HepG2 (cell line): Measurements from ENCODE around the gene GRM1. TPM values are rescaled to one million over a fixed set of nuclear protein-coding genes. Genes with fewer than 3 reads are reported as not detected.

Source experiments
- ATAC-seq: fragments of 200-7000 bp; cut with Tn5 transposase; 3 replicates; pipeline ENCODE4 v1.9.1; 2020; ENCODE audit warnings: mild to moderate bottlenecking, moderate library complexity
- BruUV-seq: library from RNA; stranded (reverse); fragments of 400-500 nt; replicated peaks from 2 replicates; lab custom pipeline; 2021; lab: Mats Ljungman, UMichigan
- CTCF ChIA-PET: fragments of 300-600 bp; formaldehyde crosslinking; extraction: SDS; loops from one replicate; lab custom pipeline; 2021; ENCODE audit warnings: low total read pairs, inconsistent platforms, low intra/inter-chr PET ratio; lab: Yijun Ruan, JAX
- POLR2A ChIA-PET: fragments of 350-600 bp; sonication (Branson Sonifier 250); formaldehyde crosslinking; loops from one replicate; lab custom pipeline; 2020; ENCODE audit warnings: antibody characterized with exemption, inconsistent platforms; lab: Yijun Ruan, JAX
- DNase-seq: peaks from one replicate; pipeline ENCODE4 v3.0.0-alpha.2; 2015; ENCODE audit warnings: low spot score
- FAIRE-seq: peaks from 3 replicates; lab custom pipeline; 2011; peaks lifted over from hg19 to GRCh38; lab: Jason Lieb, UNC
- H2AFZ ChIP-seq: one replicate; pipeline ENCODE4 v1.6.1; 2011; ENCODE audit warnings: low read length, inconsistent platforms
- H3K27ac ChIP-seq: fragments of 300-600 bp; 3 replicates; pipeline ENCODE4 v1.8.0; 2011; ENCODE audit warnings: mixed run types, mild to moderate bottlenecking, mixed read lengths, low read length, inconsistent platforms; ENCODE audit not compliant: insufficient read depth; ENCODE audit errors: extremely low read length
- H3K27me3 ChIP-seq, 2 experiments: fragments of 200-600 bp in 1 of 2; 2 replicates in 1 of 2; 3 replicates in 1 of 2; pipeline versions ENCODE4 v1.6.0 to v1.8.0; 2011; ENCODE audit warnings: low read length in 2 of 2, mild to moderate bottlenecking in 2 of 2, moderate library complexity in 2 of 2, inconsistent platforms in 1 of 2; ENCODE audit not compliant: insufficient read depth in 2 of 2, control insufficient read depth in 1 of 2
- H3K36me3 ChIP-seq, 2 experiments: fragments of 200-600 bp in 1 of 2; replicated peaks in 1 of 2; 2 replicates in 1 of 2; 3 replicates in 1 of 2; pipeline versions ENCODE4 v1.5.1 to v1.8.0; 2011; ENCODE audit warnings: low read length in 2 of 2, inconsistent platforms in 1 of 2; ENCODE audit not compliant: insufficient read depth in 2 of 2, control insufficient read depth in 1 of 2
- H3K4me1 ChIP-seq: 2 replicates; pipeline ENCODE4 v1.5.1; 2012; ENCODE audit warnings: low read length, inconsistent platforms; ENCODE audit not compliant: insufficient read depth
- H3K4me2 ChIP-seq: 2 replicates; pipeline ENCODE4 v1.6.0; 2011; ENCODE audit warnings: low read depth, low read length, inconsistent platforms
- H3K4me3 ChIP-seq, 3 experiments: fragments of 200-600 bp in 1 of 3; sonication (generic), shearing (Covaris generic) in 1 of 3; replicated peaks in 1 of 3; 2 replicates each; pipeline ENCODE4 v1.5.1; 2011 to 2016; ENCODE audit warnings: low read length in 3 of 3, inconsistent platforms in 2 of 3, low read depth in 2 of 3, mild to moderate bottlenecking in 2 of 3, control low read depth in 1 of 3, mixed read lengths in 1 of 3; ENCODE audit not compliant: insufficient read depth in 1 of 3
- H3K79me2 ChIP-seq: one replicate; pipeline ENCODE4 v1.6.1; 2011; ENCODE audit warnings: low read length, inconsistent platforms; ENCODE audit not compliant: insufficient read depth
- H3K9ac ChIP-seq: 2 replicates; pipeline ENCODE4 v1.6.0; 2011; ENCODE audit warnings: mild to moderate bottlenecking, low read depth, low read length, inconsistent platforms; ENCODE audit not compliant: insufficient read depth
- H3K9me3 ChIP-seq: 2 replicates; pipeline ENCODE4 v1.5.1; 2012; ENCODE audit warnings: mild to moderate bottlenecking, low read length
- H4K20me1 ChIP-seq: 2 replicates; pipeline ENCODE4 v1.6.0; 2011; ENCODE audit warnings: inconsistent platforms, mild to moderate bottlenecking, low read length, moderate library complexity; ENCODE audit not compliant: insufficient read depth
- ATM ChIP-seq: fragments of 450-650 bp; IDR thresholded peaks from 2 replicates; pipeline ENCODE4 v1.7.1; 2017; ENCODE audit warnings: mild to moderate bottlenecking, borderline replicate concordance
- FOXP1 ChIP-seq, 2 experiments: fragments of 450-650 bp in 1 of 2; IDR thresholded peaks; 2 replicates each; pipeline ENCODE4 v1.6.1; 2017 to 2018; ENCODE audit warnings: antibody characterized with exemption in 1 of 2
- MAFK ChIP-seq, 2 experiments: IDR thresholded peaks in 1 of 2; conservative IDR thresholded peaks in 1 of 2; 2 replicates each; pipeline ENCODE4 v1.6.1; 2011; ENCODE audit warnings: improper control_type of control experiment in 2 of 2, low read length in 2 of 2
- TBX3 ChIP-seq: fragments of 450-650 bp; IDR thresholded peaks from 2 replicates; pipeline ENCODE4 v1.6.1; 2017; ENCODE audit warnings: antibody characterized with exemption, mild to moderate bottlenecking, inconsistent platforms, borderline replicate concordance
- TMF1 ChIP-seq: sonication (generic); formaldehyde crosslinking; IDR thresholded peaks from 2 replicates; pipeline ENCODE4 v1.8.1; 2022; ENCODE audit warnings: low read depth, missing genetic modification reagents
- TRIM24 ChIP-seq: sonication (generic); formaldehyde crosslinking; IDR thresholded peaks from 2 replicates; pipeline ENCODE4 v1.8.0; 2022; ENCODE audit warnings: mild to moderate bottlenecking, missing genetic modification reagents
- ZEB1 ChIP-seq: IDR thresholded peaks from 2 replicates; pipeline ENCODE4 v1.6.1; 2012; ENCODE audit warnings: mild to moderate bottlenecking, low read depth, inconsistent platforms; ENCODE audit not compliant: insufficient replicate concordance
- ZNF274 ChIP-seq: sonication (generic); formaldehyde crosslinking; IDR thresholded peaks from 2 replicates; pipeline ENCODE4 v1.5.1; 2020; ENCODE audit warnings: mild to moderate bottlenecking, missing genetic modification reagents
- ZNF616 ChIP-seq: sonication (generic); formaldehyde crosslinking; IDR thresholded peaks from 2 replicates; pipeline ENCODE4 v1.5.0; 2020; ENCODE audit warnings: low read depth, mild to moderate bottlenecking, missing genetic modification reagents
- ZXDC ChIP-seq: sonication (generic); formaldehyde crosslinking; IDR thresholded peaks from 2 replicates; pipeline ENCODE4 v1.5.0; 2020; ENCODE audit warnings: mild to moderate bottlenecking, missing genetic modification reagents
- WGBS: methylation state at CpG from one replicate; pipeline ENCODE4 v1.1.6; 2017; ENCODE audit warnings: low lambda C conversion rate; 5-methylcytosine and 5-hydroxymethylcytosine counted together
- in situ Hi-C: cut with HindIII; loops from 2 replicates; pipeline ENCODE4 v1.10.0; 2017; ENCODE audit warnings: low pct_unique_long_range_greater_than_20kb; ENCODE audit not compliant: extremely low pct_ligation_motif_present
- intact Hi-C: fragments of 100-400 bp; cut with micrococcal nuclease; formaldehyde crosslinking; loops from one replicate; pipeline ENCODE4 v1.10.0; 2022; ENCODE audit not compliant: unreplicated experiment
- polyA plus RNA-seq, 8 experiments: library from polyadenylated mRNA; depleted of rRNA in 3 of 8; stranded (reverse) in 7 of 8; unstranded in 1 of 8; fragments of >200 nt; fragmentation: Illumina TruSeq in 4 of 8; extraction: Trizol in 4 of 8; gene quantifications; 2 replicates each; pipeline versions ENCODE4 v1.2.1 to v1.2.3, GENCODE V29; 2011 to 2016; ENCODE audit warnings: low read depth in 4 of 8, missing spikeins in 1 of 8, mixed read lengths in 1 of 8; ENCODE audit not compliant: insufficient read depth in 1 of 8
- total RNA-seq, 5 experiments: library from RNA; depleted of rRNA; stranded (reverse); fragments of >200 nt; fragmentation: Illumina TruSeq; extraction: Trizol; gene quantifications; 2 replicates each; pipeline ENCODE4 v1.2.3, GENCODE V29; 2016; ENCODE audit warnings: low read depth in 1 of 5
- TF ChIP-seq, protein P1 (sequence below): sonication (generic); formaldehyde crosslinking; IDR thresholded peaks from 2 replicates; pipeline ENCODE4 v1.4.0; 2020; ENCODE audit warnings: missing genetic modification reagents
- TF ChIP-seq, protein P2 (sequence below): sonication (generic); formaldehyde crosslinking; IDR thresholded peaks from 2 replicates; pipeline ENCODE4 v1.4.0; 2020; ENCODE audit warnings: missing genetic modification reagents
- TF ChIP-seq, protein P3 (sequence below): IDR thresholded peaks from 2 replicates; pipeline ENCODE4 v1.6.1; 2016; ENCODE audit warnings: low read depth, control low read depth

GRM1 gene
- total and polyA plus RNA-seq, 2 of the 13 experiments (the other 11 are each of a cell fraction or from before 2014, with no cell fraction given) = 0.09 TPM; not detected in 1

DNA sequence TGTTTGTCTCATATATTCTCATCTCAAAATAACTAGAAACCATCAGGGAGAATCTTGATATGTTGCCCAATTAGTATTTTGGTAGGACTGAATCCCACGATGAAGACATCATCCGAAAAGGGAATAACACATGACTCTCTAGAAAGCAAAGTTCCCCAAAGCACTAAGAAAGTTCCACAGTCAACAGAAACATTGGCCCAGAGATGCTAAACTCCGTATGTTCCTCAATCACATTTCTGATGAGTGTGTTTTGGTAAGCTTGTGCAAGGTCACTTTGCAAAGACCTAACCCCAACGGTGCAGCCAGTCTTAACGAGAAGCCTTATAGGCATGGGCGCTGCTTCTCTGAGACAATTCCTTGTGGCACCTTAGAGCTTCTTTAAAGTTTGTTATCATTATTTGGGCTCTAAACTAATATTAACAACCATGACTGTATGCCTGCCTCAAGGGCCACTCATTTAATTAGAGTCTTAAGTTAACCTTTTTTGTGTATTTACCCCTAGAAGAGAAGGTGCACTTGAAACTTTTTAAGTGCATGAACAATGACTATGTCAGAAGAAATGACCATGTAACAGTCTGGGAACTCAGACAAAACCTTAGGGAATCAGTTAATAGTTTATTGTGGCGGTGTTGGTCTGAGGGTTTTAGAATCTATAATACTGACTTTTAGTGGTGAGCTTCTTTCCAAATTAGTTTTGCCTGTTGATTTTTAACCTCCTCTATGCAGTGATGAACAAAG is 312.8 kb downstream of the GRM1 start:
- Histone ChIP-seq H3K27me3 (no peaks in the 10 kb centered on the region), H4K20me1 (no peaks in the 10 kb centered on the region), H3K9me3 (no peaks in the 10 kb centered on the region), H3K36me3 (no peaks in the 10 kb centered on the region), H2AFZ (no peak overlapping the region), H3K27ac (no peak overlapping the region), H3K79me2 (no peaks in the 10 kb centered on the region), H3K4me2 (no peak overlapping the region), H3K4me3 (no peak overlapping the region), H3K9ac (no peak overlapping the region), H3K4me1 (no peaks in the 10 kb centered on the region)
- in situ Hi-C loops (no loop called here), intact Hi-C loops (no loop called here)
- BruUV-seq = no TSS peak
- no peak for ATAC-seq
- DNase-seq = no peak
- ChIA-PET POLR2A (no interaction called here), CTCF (no interaction called here)
- FAIRE-seq = no peak
- WGBS = 26% methylated on average over 7 of the region's 7 CpGs
- TF ChIP-seq TBX3 = no peak
- TF ChIP-seq, protein P1, sequence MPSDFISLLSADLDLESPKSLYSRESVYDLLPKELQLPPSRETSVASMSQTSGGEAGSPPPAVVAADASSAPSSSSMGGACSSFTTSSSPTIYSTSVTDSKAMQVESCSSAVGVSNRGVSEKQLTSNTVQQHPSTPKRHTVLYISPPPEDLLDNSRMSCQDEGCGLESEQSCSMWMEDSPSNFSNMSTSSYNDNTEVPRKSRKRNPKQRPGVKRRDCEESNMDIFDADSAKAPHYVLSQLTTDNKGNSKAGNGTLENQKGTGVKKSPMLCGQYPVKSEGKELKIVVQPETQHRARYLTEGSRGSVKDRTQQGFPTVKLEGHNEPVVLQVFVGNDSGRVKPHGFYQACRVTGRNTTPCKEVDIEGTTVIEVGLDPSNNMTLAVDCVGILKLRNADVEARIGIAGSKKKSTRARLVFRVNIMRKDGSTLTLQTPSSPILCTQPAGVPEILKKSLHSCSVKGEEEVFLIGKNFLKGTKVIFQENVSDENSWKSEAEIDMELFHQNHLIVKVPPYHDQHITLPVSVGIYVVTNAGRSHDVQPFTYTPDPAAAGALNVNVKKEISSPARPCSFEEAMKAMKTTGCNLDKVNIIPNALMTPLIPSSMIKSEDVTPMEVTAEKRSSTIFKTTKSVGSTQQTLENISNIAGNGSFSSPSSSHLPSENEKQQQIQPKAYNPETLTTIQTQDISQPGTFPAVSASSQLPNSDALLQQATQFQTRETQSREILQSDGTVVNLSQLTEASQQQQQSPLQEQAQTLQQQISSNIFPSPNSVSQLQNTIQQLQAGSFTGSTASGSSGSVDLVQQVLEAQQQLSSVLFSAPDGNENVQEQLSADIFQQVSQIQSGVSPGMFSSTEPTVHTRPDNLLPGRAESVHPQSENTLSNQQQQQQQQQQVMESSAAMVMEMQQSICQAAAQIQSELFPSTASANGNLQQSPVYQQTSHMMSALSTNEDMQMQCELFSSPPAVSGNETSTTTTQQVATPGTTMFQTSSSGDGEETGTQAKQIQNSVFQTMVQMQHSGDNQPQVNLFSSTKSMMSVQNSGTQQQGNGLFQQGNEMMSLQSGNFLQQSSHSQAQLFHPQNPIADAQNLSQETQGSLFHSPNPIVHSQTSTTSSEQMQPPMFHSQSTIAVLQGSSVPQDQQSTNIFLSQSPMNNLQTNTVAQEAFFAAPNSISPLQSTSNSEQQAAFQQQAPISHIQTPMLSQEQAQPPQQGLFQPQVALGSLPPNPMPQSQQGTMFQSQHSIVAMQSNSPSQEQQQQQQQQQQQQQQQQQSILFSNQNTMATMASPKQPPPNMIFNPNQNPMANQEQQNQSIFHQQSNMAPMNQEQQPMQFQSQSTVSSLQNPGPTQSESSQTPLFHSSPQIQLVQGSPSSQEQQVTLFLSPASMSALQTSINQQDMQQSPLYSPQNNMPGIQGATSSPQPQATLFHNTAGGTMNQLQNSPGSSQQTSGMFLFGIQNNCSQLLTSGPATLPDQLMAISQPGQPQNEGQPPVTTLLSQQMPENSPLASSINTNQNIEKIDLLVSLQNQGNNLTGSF (CRISPR knock-in tag) = no peak
- no peak for TF ChIP-seq ZEB1
- TF ChIP-seq, protein P2, sequence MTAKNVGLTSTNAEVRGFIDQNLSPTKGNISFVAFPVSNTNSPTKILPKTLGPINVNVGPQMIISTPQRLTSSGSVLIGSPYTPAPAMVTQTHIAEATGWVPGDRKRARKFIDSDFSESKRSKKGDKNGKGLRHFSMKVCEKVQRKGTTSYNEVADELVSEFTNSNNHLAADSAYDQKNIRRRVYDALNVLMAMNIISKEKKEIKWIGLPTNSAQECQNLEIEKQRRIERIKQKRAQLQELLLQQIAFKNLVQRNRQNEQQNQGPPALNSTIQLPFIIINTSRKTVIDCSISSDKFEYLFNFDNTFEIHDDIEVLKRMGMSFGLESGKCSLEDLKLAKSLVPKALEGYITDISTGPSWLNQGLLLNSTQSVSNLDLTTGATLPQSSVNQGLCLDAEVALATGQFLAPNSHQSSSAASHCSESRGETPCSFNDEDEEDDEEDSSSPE = no peak
- no peak for TF ChIP-seq TMF1 (CRISPR knock-in tag)
- TF ChIP-seq TRIM24 = no peak
- TF ChIP-seq, protein P3, sequence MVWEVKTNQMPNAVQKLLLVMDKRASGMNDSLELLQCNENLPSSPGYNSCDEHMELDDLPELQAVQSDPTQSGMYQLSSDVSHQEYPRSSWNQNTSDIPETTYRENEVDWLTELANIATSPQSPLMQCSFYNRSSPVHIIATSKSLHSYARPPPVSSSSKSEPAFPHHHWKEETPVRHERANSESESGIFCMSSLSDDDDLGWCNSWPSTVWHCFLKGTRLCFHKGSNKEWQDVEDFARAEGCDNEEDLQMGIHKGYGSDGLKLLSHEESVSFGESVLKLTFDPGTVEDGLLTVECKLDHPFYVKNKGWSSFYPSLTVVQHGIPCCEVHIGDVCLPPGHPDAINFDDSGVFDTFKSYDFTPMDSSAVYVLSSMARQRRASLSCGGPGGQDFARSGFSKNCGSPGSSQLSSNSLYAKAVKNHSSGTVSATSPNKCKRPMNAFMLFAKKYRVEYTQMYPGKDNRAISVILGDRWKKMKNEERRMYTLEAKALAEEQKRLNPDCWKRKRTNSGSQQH (CRISPR knock-in tag) = no peak
- TF ChIP-seq ZNF274 (CRISPR knock-in tag) = no peak
- no peak for TF ChIP-seq ATM
- TF ChIP-seq MAFK (conservative IDR thresholded peaks at IDR 0.05 in 1 of 2, IDR thresholded peaks at IDR 0.05 in 1 of 2; ENCODE audit: low read length in 2 of 2) = no peak
- TF ChIP-seq ZNF616 = no peak
- TF ChIP-seq FOXP1 (IDR thresholded peaks at IDR 0.05) = no peak
- no peak for TF ChIP-seq FOXP1 (CRISPR knock-in tag; IDR thresholded peaks at IDR 0.05)
- TF ChIP-seq ZXDC (CRISPR knock-in tag) = no peak
